Keratinocyte (primary cell): ENCODE results near the gene PTPN2. TPM values are rescaled to one million over a fixed set of nuclear protein-coding genes. Genes with fewer than 3 reads are reported as not detected.

ENCODE experiments used
- DNase-seq: peaks from one replicate; pipeline ENCODE4 v3.0.0-alpha.2; 2011; ENCODE audit warnings: low read depth, missing footprints, low spot score
- FAIRE-seq: peaks from 2 replicates; lab custom pipeline; 2011; peaks lifted over from hg19 to GRCh38; lab: Jason Lieb, UNC
- H2AFZ ChIP-seq: 2 replicates; pipeline ENCODE4 v1.6.0; 2012; ENCODE audit warnings: low read length, control low read depth, inconsistent platforms; ENCODE audit not compliant: control insufficient read depth
- H3K27ac ChIP-seq: 2 replicates; pipeline ENCODE4 v1.5.1; 2011; ENCODE audit warnings: low read length; ENCODE audit not compliant: control insufficient read depth, insufficient read depth
- H3K27me3 ChIP-seq: 3 replicates; pipeline ENCODE4 v1.6.0; 2011; ENCODE audit warnings: low read length; ENCODE audit not compliant: control insufficient read depth, insufficient read depth; ENCODE audit errors: extremely low read depth
- H3K36me3 ChIP-seq, 2 experiments: 2 replicates in 1 of 2; 3 replicates in 1 of 2; pipeline ENCODE4 v1.5.1; 2011; ENCODE audit warnings: low read length in 2 of 2, mild to moderate bottlenecking in 1 of 2; ENCODE audit not compliant: control insufficient read depth in 2 of 2, insufficient read depth in 2 of 2; ENCODE audit errors: extremely low read depth in 1 of 2
- H3K4me1 ChIP-seq: 3 replicates; pipeline ENCODE4 v1.5.1; 2011; ENCODE audit warnings: low read length; ENCODE audit not compliant: control insufficient read depth, insufficient read depth; ENCODE audit errors: extremely low read depth
- H3K4me2 ChIP-seq: 3 replicates; pipeline ENCODE4 v1.6.0; 2011; ENCODE audit warnings: low read depth, low read length; ENCODE audit not compliant: control insufficient read depth, insufficient read depth; ENCODE audit errors: extremely low read depth
- H3K4me3 ChIP-seq, 3 experiments: fragments of 200-600 bp in 1 of 3; sonication (generic) in 1 of 3; 2 replicates in 2 of 3; 3 replicates in 1 of 3; pipeline ENCODE4 v1.5.1; 2011 to 2016; ENCODE audit warnings: low read length in 3 of 3, mild to moderate bottlenecking in 3 of 3, control low read depth in 2 of 3, inconsistent platforms in 1 of 3, low read depth in 1 of 3, mixed read lengths in 1 of 3, mixed run types in 1 of 3, moderate library complexity in 1 of 3; ENCODE audit not compliant: control insufficient read depth in 2 of 3, insufficient read depth in 2 of 3; ENCODE audit errors: extremely low read depth in 1 of 3
- H3K79me2 ChIP-seq: 2 replicates; pipeline ENCODE4 v1.6.0; 2012; ENCODE audit warnings: low read length; ENCODE audit not compliant: control insufficient read depth, insufficient read depth
- H3K9ac ChIP-seq: 3 replicates; pipeline ENCODE4 v1.6.0; 2011; ENCODE audit warnings: low read length; ENCODE audit not compliant: control insufficient read depth, insufficient read depth; ENCODE audit errors: extremely low read depth
- H3K9me1 ChIP-seq: 3 replicates; pipeline ENCODE4 v1.6.0; 2011; ENCODE audit warnings: low read length; ENCODE audit not compliant: control insufficient read depth, insufficient read depth; ENCODE audit errors: extremely low read depth
- H3K9me3 ChIP-seq: 2 replicates; pipeline ENCODE4 v1.5.1; 2012; ENCODE audit warnings: low read depth, low read length; ENCODE audit not compliant: control insufficient read depth
- H4K20me1 ChIP-seq: 3 replicates; pipeline ENCODE4 v1.6.0; 2011; ENCODE audit warnings: low read length; ENCODE audit not compliant: control insufficient read depth, insufficient read depth; ENCODE audit errors: extremely low read depth
- EZH2 ChIP-seq: IDR thresholded peaks from one replicate; pipeline ENCODE4 v1.6.1; 2012; ENCODE audit warnings: inconsistent platforms, mild to moderate bottlenecking, low read length, moderate library complexity
- dilution Hi-C: fragments of 300-500 bp; cut with MboI; formaldehyde crosslinking; loops from one replicate; pipeline ENCODE4 v1.7.0; 2020; ENCODE audit warnings: low sequenced_read_pairs; ENCODE audit not compliant: extremely low pct_ligation_motif_present
- polyA plus RNA-seq, 5 experiments: library from polyadenylated mRNA; depleted of rRNA in 3 of 5; stranded (reverse) in 3 of 5; stranded (forward) in 1 of 5; unstranded in 1 of 5; fragments of >200 nt; gene quantifications; 1 replicate in 1 of 5; 2 replicates in 3 of 5; 3 replicates in 1 of 5; pipeline versions ENCODE4 v1.2.1 to v1.2.3, GENCODE V29; 2011 to 2012; ENCODE audit warnings: missing spikeins in 2 of 5, low read depth in 1 of 5, low replicate concordance in 1 of 5
- TF ChIP-seq, protein P1 (sequence below), 3 experiments: IDR thresholded peaks in 1 of 3; conservative IDR thresholded peaks in 1 of 3; optimal IDR thresholded peaks in 1 of 3; 2 replicates in 2 of 3; 3 replicates in 1 of 3; pipeline versions ENCODE3 to v1.5.1; 2011; ENCODE audit warnings: low read length in 3 of 3, mild to moderate bottlenecking in 3 of 3, moderate library complexity in 2 of 3, control low read depth in 1 of 3, inconsistent platforms in 1 of 3; ENCODE audit not compliant: insufficient read depth in 2 of 3; ENCODE audit errors: extremely low read depth in 1 of 3

PTPN2 gene
- polyA plus RNA-seq, 1 donor (not counting 4 experiments of a cell fraction or from before 2014, with no cell fraction given), result 39.9 TPM

DNA sequence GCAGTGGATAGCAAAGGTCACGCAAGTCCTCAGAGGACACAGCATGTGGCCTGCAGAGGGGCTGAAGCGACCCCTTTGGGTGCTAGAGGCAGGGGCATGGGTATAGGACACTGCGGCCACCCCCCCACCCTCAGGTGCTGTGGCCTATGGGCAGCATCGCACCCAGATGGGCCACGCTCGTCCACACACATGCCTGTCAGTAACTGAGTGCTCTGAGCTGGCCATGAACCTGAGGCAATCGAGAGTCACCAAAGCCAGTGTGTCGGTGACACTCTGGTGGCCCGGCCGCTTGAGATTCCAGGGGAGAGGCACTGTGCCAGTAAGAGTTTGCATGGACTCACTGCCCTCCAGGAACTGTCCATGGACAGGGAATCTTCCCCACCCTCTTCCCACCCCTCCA, 22.7 kb upstream of the PTPN2 start:
- Histone ChIP-seq H3K9me1 (no peaks in the 10 kb centered on the region), H3K9me3 (peaks cover 2% of the 10 kb centered on the region), H4K20me1 (no peaks in the 10 kb centered on the region), H3K9ac (no peak overlapping the region), H3K4me2 (no peak overlapping the region), H3K27ac (no peak overlapping the region), H3K4me3 (no peak overlapping the region), H2AFZ (no peak overlapping the region), H3K36me3 (no peaks in the 10 kb centered on the region), H3K4me1 (peaks cover 2% of the 10 kb centered on the region), H3K27me3 (peaks cover 7% of the 10 kb centered on the region), H3K79me2 (no peaks in the 10 kb centered on the region)
- dilution Hi-C loops, result loop anchor here (25.0 kb wide), 1 partner anchor 169 kb away; no protein-coding TSS in a partner anchor
- FAIRE-seq (no peak), DNase-seq (no peak)
- no peak for TF ChIP-seq EZH2
- TF ChIP-seq, protein P1, sequence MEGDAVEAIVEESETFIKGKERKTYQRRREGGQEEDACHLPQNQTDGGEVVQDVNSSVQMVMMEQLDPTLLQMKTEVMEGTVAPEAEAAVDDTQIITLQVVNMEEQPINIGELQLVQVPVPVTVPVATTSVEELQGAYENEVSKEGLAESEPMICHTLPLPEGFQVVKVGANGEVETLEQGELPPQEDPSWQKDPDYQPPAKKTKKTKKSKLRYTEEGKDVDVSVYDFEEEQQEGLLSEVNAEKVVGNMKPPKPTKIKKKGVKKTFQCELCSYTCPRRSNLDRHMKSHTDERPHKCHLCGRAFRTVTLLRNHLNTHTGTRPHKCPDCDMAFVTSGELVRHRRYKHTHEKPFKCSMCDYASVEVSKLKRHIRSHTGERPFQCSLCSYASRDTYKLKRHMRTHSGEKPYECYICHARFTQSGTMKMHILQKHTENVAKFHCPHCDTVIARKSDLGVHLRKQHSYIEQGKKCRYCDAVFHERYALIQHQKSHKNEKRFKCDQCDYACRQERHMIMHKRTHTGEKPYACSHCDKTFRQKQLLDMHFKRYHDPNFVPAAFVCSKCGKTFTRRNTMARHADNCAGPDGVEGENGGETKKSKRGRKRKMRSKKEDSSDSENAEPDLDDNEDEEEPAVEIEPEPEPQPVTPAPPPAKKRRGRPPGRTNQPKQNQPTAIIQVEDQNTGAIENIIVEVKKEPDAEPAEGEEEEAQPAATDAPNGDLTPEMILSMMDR (optimal IDR thresholded peaks at IDR 0.05 in 1 of 3, IDR thresholded peaks at IDR 0.05 in 1 of 3, conservative IDR thresholded peaks at IDR 0.05 in 1 of 3; ENCODE audit: extremely low read depth in 1 of 3, insufficient read depth in 2 of 3, low read length in 3 of 3), result no peak

DNA sequence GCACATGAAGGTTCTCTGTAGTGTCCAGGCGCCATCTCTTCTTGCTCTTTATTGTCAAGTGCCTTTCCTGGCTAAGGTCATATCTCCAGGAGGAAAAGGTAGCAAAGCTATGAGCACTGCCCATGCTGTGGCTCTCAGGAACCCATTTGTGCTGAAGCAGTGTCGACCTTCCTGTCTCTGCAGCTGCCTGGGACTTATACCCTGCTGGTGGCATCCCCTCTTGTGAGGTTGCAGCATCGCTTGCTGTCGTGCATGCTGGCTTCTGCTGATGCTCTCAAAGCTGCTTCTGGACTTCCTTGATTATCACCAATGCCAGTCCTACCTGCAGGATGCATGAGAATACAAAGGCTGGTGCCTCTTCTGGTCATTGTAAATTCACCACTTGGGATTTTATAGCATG, 22.1 kb upstream of the PTPN2 start:
- H3K4me3 ChIP-seq, result no peak overlapping the region
- dilution Hi-C loops, result loop anchor here (25.0 kb wide), 1 partner anchor 169 kb away; no protein-coding TSS in a partner anchor
- TF ChIP-seq, protein P1 (optimal IDR thresholded peaks at IDR 0.05 in 1 of 3, IDR thresholded peaks at IDR 0.05 in 1 of 3, conservative IDR thresholded peaks at IDR 0.05 in 1 of 3; ENCODE audit: extremely low read depth in 1 of 3, insufficient read depth in 2 of 3, low read length in 3 of 3), result no peak
- no peaks in the 10 kb centered on the region for H4K20me1 ChIP-seq
- no peak overlapping the region for H2AFZ ChIP-seq
- H3K27me3 ChIP-seq, result peaks cover under 1% of the 10 kb centered on the region
- peaks cover 2% of the 10 kb centered on the region for H3K4me1 ChIP-seq
- H3K9me1 ChIP-seq, result no peaks in the 10 kb centered on the region
- no peak overlapping the region for H3K4me2 ChIP-seq
- peaks cover under 1% of the 10 kb centered on the region for H3K9me3 ChIP-seq
- no peak overlapping the region for H3K27ac ChIP-seq
- no peaks in the 10 kb centered on the region for H3K36me3 ChIP-seq
- H3K79me2 ChIP-seq, result no peaks in the 10 kb centered on the region
- FAIRE-seq (no peak), DNase-seq (no peak)
- H3K9ac ChIP-seq, result no peak overlapping the region
